NCI-H2029 (cell line): ENCODE results near the gene CAMK2A.

Experiments
- DNase-seq: peaks from one replicate; lab custom pipeline; 2025; lab: John Stamatoyannopoulos, UW

Gene CAMK2A

DNA sequence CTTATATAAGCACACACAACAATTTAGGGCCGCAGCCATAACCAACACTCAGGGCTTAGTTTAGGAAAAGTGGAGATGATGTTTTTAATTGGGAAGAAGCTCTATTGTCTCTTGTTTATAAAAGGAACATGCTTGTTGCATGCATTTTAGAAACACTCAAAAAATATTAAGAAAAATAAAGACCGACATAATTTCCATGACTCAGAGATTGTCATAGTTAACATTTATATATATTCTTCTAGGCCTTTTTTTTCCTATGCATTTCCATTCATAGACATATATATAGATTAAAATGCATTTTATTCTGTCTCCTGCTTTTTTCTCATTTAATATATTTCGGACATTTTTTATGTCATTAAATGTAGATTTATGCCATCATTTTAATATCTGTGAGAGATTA, 26.7 kb upstream of the CAMK2A start:
- DNase-seq: no peak

DNA sequence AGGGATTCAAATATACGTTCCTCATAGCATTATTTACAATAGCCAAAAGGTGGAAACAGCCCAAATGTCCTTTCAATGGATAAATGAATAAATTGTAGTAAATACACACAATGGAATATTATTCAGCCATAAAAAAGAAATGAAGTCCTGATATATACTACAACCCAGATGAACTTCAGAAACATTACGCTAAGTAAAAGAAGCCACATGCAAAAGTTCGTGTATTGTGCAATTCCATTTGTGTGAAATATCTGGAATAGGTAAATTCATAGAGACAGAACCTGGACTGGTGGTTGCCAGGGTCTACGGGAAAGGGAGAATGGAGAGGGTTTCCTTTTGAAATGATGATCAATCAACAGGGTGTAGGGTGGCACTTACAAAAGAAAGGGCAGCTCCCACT, 25.7 kb upstream of the CAMK2A start:
- DNase-seq: no peak

DNA sequence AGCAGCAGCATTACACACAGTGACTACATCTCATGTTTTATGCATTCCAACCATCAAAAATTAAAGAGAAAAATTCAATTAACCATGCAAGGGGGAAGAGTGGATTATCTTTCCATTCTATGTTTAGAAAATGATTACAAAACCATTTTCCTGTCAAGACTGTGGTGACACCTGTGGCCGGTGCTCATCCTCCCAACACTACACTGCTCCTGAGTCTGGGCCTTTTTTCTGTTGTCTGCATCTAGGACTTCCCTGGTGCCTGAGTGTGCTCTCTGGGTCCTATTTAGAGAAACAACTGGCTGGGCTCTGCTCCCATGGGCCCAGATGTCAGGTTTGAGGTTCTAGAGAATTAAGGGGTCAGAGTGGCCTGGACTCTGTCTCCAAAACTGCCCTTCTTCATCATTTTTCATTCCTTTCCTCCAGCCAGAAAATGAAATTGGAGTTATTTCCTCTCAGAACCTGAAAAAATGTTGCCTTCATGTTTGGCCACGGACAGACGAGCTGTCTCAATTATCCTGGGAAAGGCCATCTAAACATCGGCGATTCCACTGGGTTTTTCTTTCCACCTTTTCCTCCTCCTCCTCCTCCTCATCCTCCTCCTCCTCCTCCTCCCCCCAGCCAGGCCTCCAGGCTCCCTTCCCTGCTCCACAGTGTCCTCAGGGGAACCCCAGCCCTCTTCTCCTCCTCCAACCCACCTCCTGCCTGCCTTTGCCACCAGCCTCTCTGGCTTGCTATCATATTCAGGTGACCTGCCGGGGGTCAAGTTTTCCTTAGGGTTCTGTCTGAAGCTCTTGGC, 24.5 kb upstream of the CAMK2A start:
- DNase-seq: no peak

DNA sequence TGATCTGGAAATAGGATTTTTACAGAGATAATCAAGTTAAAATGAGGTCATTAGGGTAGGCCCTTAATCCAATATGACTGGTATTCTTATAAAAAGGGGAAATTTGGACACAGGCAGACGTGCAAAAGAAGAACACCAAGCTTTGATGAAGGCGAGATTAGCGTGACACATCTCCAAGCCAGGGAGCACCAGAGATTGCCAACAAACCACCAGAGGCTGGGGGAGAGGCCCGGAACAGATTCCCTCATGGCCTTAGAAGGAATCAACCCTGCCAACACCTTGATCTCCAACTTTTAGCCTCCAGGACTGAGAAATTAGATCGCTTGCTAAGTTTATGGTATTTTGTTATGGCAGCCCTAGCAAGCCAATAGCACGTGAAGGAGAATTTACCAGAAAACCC, 23.9 kb upstream of the CAMK2A start:
- no peak for DNase-seq

DNA sequence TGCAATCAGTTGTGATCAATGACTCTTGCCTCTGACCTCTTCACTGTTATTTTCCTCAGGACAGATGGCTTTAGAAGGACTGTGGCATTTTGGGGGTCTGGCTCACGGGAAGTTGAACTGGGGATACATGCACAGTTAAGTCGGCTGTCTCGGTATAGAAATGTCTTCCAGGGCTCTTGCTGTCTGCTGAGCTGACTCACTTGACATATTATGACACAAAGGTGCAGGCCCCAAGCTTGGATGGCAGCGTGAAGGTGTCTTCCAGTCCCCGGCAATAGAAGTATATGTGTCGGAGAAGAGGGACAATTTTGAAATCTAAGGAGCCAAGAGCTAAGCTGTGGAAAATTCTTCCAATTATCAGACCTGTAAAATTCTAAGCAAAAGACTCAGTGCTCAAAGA, 22.9 kb upstream of the CAMK2A start:
- DNase-seq: no peak

DNA sequence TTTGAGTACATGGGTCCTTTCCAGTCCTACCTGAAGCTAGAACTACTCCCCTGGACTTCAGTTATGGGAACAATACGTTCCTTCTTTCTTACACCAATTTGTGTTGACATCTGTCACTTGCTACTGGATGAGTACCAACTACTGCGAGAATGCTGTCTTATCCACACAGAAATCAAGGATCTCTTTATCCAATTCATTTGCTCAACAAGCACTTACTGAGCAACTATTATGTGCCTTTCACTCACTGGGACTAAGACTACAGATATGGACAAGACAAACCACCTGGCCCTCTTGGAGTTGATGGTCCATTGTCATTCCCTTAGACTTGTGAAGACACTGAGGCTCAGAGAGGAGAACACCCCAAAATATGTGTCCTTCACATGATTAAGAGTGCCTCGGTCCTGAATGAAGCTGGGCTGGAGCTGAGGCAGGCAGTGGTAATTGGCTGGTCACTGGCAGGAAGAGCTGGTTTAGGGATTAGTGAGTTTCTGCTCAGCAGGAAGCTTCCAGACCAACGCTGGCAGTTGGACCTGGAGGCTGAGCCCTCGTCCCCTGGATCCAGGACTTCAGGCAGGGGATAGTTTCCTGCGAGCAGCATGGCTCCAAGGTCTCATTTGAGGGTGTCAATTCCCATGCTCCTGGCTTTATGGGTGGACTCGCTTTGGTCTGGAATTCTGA, 21.6 kb upstream of the CAMK2A start:
- DNase-seq: no peak

- no peak for DNase-seq
Measured at GRCh38 chr5:150310246-150310645, 20.7 kb upstream of the CAMK2A start.

- no peak for DNase-seq
Measured at GRCh38 chr5:150309886-150310239, 20.3 kb upstream of the CAMK2A start.

DNA sequence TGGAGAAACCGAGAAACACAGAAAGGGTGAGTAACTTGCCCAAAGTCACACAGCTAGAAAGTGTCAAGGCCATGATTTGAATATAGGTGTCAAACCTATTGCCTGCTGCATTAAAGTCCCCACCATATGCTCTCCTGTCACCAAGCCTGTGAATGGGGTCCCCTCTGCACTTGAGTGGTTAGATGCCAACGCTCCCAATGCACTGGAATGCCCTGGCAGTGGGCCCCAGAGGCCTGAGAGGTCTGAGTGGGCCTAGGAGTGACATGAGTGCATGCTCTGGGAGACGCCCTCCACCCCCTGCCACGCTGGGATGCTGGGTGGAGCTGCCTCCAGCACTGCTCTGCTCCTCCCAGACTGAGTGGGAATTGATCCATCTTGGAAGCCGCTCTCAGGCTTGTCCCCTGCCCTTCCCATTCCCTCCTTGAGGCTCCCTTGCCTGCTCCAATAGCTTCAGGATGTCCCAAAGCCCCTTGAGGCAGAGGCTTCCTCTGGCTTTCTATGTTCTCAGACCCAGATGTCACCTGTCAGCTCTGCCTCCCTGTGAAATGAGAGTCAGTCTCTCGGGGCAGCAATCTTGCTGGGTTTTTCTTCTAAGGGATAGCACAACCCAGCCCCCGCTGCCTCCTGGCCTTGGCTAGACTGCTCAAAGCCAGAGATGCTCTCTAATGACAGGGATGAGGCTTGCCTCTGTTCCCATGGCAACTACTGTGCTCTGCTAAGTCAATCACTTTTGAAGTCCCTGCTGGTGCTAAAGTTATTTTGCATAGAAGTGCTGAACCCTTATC, 19.7 kb upstream of the CAMK2A start:
- DNase-seq: no peak

DNA sequence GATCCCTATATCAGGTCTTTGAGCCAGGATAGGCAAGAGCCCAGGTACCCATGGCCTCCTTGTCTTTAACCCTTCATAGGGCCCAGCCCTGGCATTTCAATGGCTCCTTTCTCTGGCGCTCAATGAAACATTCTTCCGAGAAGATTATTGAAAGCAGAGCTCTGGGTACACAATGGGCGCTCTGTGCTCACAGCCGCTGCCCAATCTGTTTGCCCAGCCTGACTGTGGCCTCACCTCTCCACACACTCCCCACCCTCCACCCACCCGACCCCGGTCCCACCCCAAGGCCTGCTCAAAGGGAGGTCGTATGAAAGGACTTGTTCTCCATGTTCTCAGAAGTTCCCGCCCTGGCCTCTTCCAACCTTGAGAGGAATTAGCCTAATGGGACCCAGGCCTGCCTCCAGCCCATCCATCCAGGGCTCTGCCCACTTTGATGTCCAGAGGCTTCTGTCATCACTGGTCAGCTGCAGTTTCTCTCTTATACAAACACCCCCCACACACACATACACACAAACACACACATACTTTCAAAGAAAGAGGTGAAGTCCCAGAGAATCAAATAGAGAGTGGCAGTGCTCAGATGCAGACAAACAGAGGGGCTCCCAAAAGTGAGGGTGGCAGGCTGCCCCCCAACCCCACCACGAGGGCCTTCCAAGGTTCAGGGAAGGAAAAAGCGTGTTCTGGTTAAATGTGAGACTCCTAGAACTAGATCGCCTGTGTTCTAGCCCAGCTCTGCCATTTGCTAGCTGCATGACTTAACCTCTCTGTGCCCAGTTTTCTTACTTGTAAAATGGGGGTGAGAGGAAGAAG, 18.2 kb upstream of the CAMK2A start:
- DNase-seq: no peak

DNA sequence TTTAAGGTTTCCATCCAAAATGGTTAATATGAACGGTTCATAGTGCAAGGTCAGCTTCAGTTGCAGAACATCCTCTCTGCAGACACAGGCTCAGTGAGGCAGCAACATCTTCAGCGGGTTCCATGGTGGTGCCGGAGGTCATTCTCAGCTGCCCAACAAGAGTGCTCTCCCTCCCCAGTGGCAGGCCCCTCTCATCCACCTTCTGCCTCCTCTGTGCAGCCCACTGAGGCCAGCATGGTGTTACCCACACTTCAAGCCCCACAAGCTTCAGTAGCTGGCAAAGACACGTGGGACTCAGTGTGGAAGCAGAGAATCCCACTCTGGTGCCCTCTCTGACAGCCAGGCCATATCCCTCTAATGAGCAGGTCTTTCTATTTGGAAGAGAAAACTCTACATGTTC, 17.2 kb upstream of the CAMK2A start:
- DNase-seq: no peak

DNA sequence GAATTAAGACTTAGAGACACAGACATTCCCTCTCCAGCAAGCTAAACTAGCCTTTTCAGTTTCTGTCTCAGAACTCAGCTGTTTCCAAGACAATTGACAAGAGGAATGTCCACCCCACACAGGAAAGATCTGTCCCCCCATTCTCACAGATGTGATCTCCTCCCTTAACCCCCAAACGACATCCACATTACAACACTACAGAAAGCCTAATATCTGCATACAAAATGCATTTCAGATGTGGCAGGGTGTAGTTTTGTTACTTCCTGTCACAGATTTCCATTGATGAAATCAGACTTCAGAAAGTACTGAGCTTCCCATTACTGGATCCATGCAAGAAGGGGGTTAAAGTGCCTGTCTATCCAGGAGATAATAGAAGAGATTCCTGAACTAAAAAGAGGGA, 16.0 kb upstream of the CAMK2A start:
- DNase-seq: no peak

DNA sequence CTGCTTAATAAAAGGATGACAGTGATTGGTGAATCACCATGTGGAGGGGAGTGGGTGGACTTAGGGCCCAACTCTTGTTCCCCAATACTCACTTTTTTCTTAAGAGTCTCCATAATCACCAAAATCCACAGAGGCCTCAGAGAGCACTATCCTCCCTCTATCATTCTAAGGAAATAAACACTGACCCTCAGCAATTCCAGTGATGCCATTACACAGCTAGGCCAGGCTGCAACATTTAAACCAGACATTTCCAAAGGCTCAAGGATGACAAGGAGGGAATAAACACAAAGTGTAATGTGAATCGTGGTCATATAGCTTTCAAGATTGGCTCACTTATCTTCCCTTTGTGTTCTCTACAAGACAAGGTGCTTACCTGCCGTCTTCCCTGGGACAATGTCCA, 15.5 kb upstream of the CAMK2A start:
- no peak for DNase-seq

DNA sequence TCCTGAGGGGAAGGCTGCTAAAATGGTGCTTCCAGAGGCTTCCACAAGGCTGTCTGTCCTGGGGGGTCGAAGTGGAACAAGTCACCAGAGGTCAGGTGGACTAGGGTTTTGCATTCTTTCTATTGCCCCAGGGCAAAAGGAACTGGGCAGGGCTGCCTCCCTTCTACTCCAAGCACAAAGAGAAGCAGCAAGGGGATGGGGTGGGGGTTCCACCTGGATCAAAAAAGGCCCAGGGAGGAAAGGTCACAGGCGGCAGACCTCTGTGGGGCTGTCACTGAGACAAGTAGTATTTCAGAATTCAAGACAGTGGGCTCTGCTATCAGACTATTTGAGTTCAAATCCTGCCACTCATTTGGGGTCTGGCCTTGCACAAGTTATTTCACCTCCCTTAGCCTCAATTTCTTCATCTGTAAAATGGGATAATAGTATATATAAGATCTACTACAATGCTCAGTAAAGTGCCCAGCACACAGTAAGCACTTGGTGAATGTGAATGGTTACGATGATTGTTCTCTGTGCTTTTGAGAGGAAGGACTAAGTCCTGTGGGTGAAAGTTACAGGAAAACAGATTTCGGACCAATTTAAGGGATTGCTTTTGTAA, 15.0 kb upstream of the CAMK2A start:
- no peak for DNase-seq

DNA sequence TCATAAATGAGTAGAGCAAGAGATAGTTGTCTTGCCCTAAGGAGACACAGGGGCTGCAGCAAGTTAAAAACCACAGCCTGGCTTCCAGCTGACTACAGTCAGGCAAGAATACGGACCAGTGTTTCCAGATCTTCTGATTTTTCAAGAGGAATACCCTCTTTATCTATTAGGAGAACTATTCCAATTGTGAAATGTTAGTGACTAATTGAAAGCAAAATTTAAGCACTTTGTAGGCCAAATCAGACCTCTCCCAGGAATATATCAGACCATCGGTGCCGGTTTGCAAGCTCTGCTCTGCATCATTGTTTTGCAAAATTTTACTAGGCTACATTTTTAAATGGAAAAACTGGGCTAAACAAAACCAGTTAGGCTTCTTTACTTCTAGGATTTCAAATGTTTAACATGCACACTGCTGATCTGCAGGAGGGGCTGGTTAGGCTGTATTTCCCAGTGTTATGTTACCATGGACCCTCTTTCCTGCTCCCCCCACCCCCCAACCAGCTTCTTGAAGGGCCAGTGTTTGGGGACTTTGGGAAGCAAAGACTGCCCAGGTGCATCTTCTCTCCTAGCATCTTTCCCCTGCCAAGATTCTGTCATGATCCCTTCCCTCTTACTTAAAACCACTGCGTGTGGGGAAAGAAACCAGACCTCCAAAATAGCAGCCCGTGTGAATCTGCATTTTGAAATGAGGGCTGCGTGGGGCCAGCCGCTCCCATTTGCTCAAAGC, 14.2 kb upstream of the CAMK2A start:
- no peak for DNase-seq

- no peak for DNase-seq
Measured at GRCh38 chr5:150303070-150303615, 13.6 kb upstream of the CAMK2A start.

- DNase-seq: no peak
Measured at GRCh38 chr5:150302301-150303069, 12.9 kb upstream of the CAMK2A start, which contains the start of gene ARSI. TSS of gene ARSI (minus strand) at chr5:150302905. CDS start at chr5:150302373, 532 bp downstream.

DNA sequence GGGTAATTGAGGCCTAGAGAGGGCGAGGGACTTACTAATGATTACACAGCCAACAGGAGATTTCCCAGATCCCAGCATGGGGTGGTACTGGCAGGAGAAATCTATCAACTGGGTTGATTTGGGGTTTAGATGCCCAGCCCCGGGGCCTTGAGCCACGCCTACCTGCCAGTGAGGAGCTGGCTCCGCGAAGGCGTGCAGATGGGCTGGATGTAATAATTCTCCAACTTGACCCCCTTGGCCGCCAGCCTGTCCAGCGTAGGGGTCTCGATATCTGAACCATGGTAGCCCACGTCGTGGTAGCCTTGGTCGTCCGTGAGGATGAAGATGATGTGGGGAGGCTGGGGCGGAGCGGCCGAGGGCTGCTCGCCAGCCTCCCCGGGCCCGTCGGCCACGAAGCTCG, 12.3 kb upstream of the CAMK2A start:
- no peak for DNase-seq

GRCh38 chr5:150301170-150301505, 11.6 kb upstream of the CAMK2A start:
- DNase-seq: no peak
